ENCODE results near the gene UTS2B. TPM values are rescaled to one million over a fixed set of nuclear protein-coding genes. Genes with fewer than 3 reads are reported as not detected.

UTS2B gene
- total and polyA plus RNA-seq, 10 of the 15 experiments (the other 5 are each of a cell fraction or from before 2014, with no cell fraction given): 0.15 to 0.72 (median 0.44) TPM

- H3K4me2 ChIP-seq (ENCODE audit: control insufficient read depth, insufficient read depth): peak overlapping the region; percentile 54
- no peaks in the 10 kb centered on the region for H3K9me3 ChIP-seq (replicated peaks; ENCODE audit: control insufficient read depth, insufficient read depth, low read length)
- FAIRE-seq: peak; percentile 88
- H3K4me1 ChIP-seq (ENCODE audit: control insufficient read depth, insufficient read depth, low read length): peaks cover 8% of the 10 kb centered on the region; the same call in 1 of the 2 replicates
- H3K27me3 ChIP-seq (replicated peaks in 1 of 2; ENCODE audit: control insufficient read depth in 2 of 2, insufficient read depth in 2 of 2, low read length in 1 of 2): no peaks in the 10 kb centered on the region
- H3K36me3 ChIP-seq (ENCODE audit: control insufficient read depth in 2 of 2, insufficient read depth in 2 of 2, low read length in 1 of 2): no peaks in the 10 kb centered on the region
- H3K9ac ChIP-seq (ENCODE audit: control insufficient read depth, insufficient read depth, low read length): no peak overlapping the region
- peak overlapping the region; percentile 10; the same call in 1 of the 2 replicates for H3K4me3 ChIP-seq
- in situ Hi-C loops (cut with MboI): no loop called here
- BruUV-seq (replicated peaks): no TSS peak
- H3K79me2 ChIP-seq (ENCODE audit: control insufficient read depth, insufficient read depth, low read length): no peaks in the 10 kb centered on the region
- ChIA-PET CTCF (interaction anchor here (0.6 to 1.7 kb wide), 9 partner anchors 8 to 118 kb away, joined by 3 to 6 read pairs (median 4); no protein-coding TSS in a partner anchor), RAD21 (ENCODE audit: unreplicated experiment) (interaction anchor here (0.6 to 5.2 kb wide), 19 partner anchors 8 to 96 kb away, joined by 3 to 40 read pairs (median 7); partner anchors contain the start of gene UTS2B), SMC1A (ENCODE audit: uncharacterized antibody, unreplicated experiment) (interaction anchor here (0.9 to 21.5 kb wide), 20 partner anchors 10 to 125 kb away, joined by 3 to 375 read pairs (median 6); partner anchors contain the start of gene UTS2B), POLR2A (interaction anchor here (0.9 to 1.7 kb wide), 5 partner anchors 10 to 92 kb away, joined by 3 to 5 read pairs (median 3); no protein-coding TSS in a partner anchor)
- intact Hi-C loops (cut with micrococcal nuclease; ENCODE audit: unreplicated experiment): no loop called here
- no peak for DNase-seq (ENCODE audit: low read depth, low spot score)
- 0 out of 2 replicates have a peak, but pooled peaks have one; percentile 10 for TF ChIP-seq SPI1 (IDR thresholded peaks at IDR 0.05; ENCODE audit: borderline replicate concordance, insufficient read depth, low read depth, low read length)
- no peak for TF ChIP-seq RB1 (IDR thresholded peaks at IDR 0.05; ENCODE audit: borderline replicate concordance)
- no peak for TF ChIP-seq ZBED1 (IDR thresholded peaks at IDR 0.05; ENCODE audit: borderline replicate concordance)
- peak; percentile 32; the same call in 1 of the 2 replicates for TF ChIP-seq PKNOX1 (IDR thresholded peaks at IDR 0.05)
- no peak for TF ChIP-seq IRF5 (IDR thresholded peaks at IDR 0.05; ENCODE audit: borderline replicate concordance)
- TF ChIP-seq MTA2 (IDR thresholded peaks at IDR 0.05; ENCODE audit: low read depth): peak; percentile 62
- TF ChIP-seq ATF7 (IDR thresholded peaks at IDR 0.05; ENCODE audit: low read depth): no peak
- TF ChIP-seq ASH2L (IDR thresholded peaks at IDR 0.05; ENCODE audit: borderline replicate concordance, low read depth): no peak
- peak overlapping the region; percentile 51 for H2AFZ ChIP-seq (ENCODE audit: control insufficient read depth, low read depth, low read length)
- H3K27ac ChIP-seq (ENCODE audit: control insufficient read depth, insufficient read depth): peak overlapping the region; percentile 40
- peak; percentile 98 for ATAC-seq
- no peaks in the 10 kb centered on the region for H4K20me1 ChIP-seq (ENCODE audit: control insufficient read depth, insufficient read depth)
Measured at GRCh38 chr3:191263365-191263764, 67.0 kb downstream of the UTS2B start.
